Uterus (tissue), 4 donors: ENCODE measurements around the gene TSHZ2. TPM values are rescaled to one million over a fixed set of nuclear protein-coding genes. Genes with fewer than 3 reads are reported as not detected.
A peak's percentile ranks its signal among the peaks of the same experiment; 100 is the strongest.

ENCODE experiments used
- DNase-seq, 2 donors: peaks; one replicate each; pipeline ENCODE4 v3.0.0-alpha.2; 2019 to 2020
- H3K27ac ChIP-seq, 2 donors: fragments of 200-600 bp; sonication (generic); 1 replicate in 1 of 2; 2 replicates in 1 of 2; pipeline ENCODE4 v1.5.1; 2016 to 2018
- H3K27me3 ChIP-seq, 2 donors: fragments of 200-600 bp; sonication (generic); one replicate each; pipeline ENCODE4 v1.5.1; 2018 to 2019; ENCODE audit warnings: control low read depth in 1 of 2
- H3K36me3 ChIP-seq, 2 donors: fragments of 200-600 bp; sonication (generic); one replicate each; pipeline ENCODE4 v1.5.1; 2019; ENCODE audit warnings: control low read depth in 1 of 2
- H3K4me1 ChIP-seq, 2 donors: fragments of 200-600 bp; sonication (generic); one replicate each; pipeline ENCODE4 v1.5.1; 2018 to 2019; ENCODE audit warnings: control low read depth in 1 of 2
- H3K4me3 ChIP-seq, 2 donors: fragments of 200-600 bp; sonication (generic); 1 replicate in 1 of 2; 2 replicates in 1 of 2; pipeline ENCODE4 v1.5.1; 2018 to 2019; ENCODE audit warnings: mild to moderate bottlenecking in 1 of 2
- H3K9me3 ChIP-seq, 2 donors: fragments of 200-600 bp; sonication (generic); one replicate each; pipeline ENCODE4 v1.5.1; 2019; ENCODE audit warnings: control low read depth in 1 of 2
- CTCF ChIP-seq, 4 experiments: fragments of 200-600 bp in 2 of 4; fragments of 450-650 bp in 2 of 4; sonication (generic) in 2 of 4; IDR thresholded peaks; one replicate each; pipeline ENCODE4 v1.5.1; 2016 to 2019; ENCODE audit warnings: antibody characterized with exemption in 4 of 4, mild to moderate bottlenecking in 2 of 4, moderate library complexity in 1 of 4
- POLR2A ChIP-seq, 2 donors: fragments of 450-650 bp; IDR thresholded peaks; one replicate each; pipeline ENCODE4 v1.6.1; 2016; ENCODE audit warnings: antibody characterized with exemption in 2 of 2, mild to moderate bottlenecking in 1 of 2, moderate library complexity in 1 of 2
- intact Hi-C: fragments of 100-400 bp; cut with DNase I; formaldehyde crosslinking; loops from one replicate; pipeline ENCODE4 v1.15.1; 2023; ENCODE audit warnings: low total_unique reads
- total RNA-seq, 4 donors: library from RNA; depleted of rRNA in 3 of 4; stranded (reverse); fragments of >200 nt in 3 of 4; gene quantifications; one replicate each; pipeline versions ENCODE4 v1.1.0 to v1.2.4, GENCODE V29; 2014 to 2023
- donor health status: DM: yes; HTN: yes; CAD: no.

The TSHZ2 gene
- total RNA-seq, 4 donors from 2014 or later = 22.0 to 50.1 (median 33.1) TPM

- H3K4me3 ChIP-seq = no peak overlapping the region
- peak overlapping the region in 1 of 2 donors; percentile 54 for H3K27ac ChIP-seq
- DNase-seq = no peak
These were observed 76.2 kb downstream of the TSHZ2 start for GRCh38 chr20:53048387-53048786.

GRCh38 chr20:53050338-53050737, 78.2 kb downstream of the TSHZ2 start:
- Histone ChIP-seq H3K4me1 (no peaks in the 10 kb centered on the region), H3K27ac (no peak overlapping the region), H3K36me3 (no peaks in the 10 kb centered on the region), H3K27me3 (no peaks in the 10 kb centered on the region), H3K9me3 (no peaks in the 10 kb centered on the region), H3K4me3 (no peak overlapping the region)
- intact Hi-C loops = no loop called here
- no peak for TF ChIP-seq CTCF (IDR thresholded peaks at IDR 0.05)
- no peak for TF ChIP-seq POLR2A (IDR thresholded peaks at IDR 0.05)
- no peak for DNase-seq

More at GRCh38 chr20:53048387-53048786, 76.2 kb downstream of the TSHZ2 start:
- H3K27me3 ChIP-seq = no peaks in the 10 kb centered on the region
- intact Hi-C loops = no loop called here
- no peaks in the 10 kb centered on the region for H3K36me3 ChIP-seq
- H3K9me3 ChIP-seq = no peaks in the 10 kb centered on the region
- TF ChIP-seq POLR2A (IDR thresholded peaks at IDR 0.05) (no peak), CTCF (IDR thresholded peaks at IDR 0.05) (no peak)
- no peaks in the 10 kb centered on the region for H3K4me1 ChIP-seq

- H3K27me3 ChIP-seq = no peaks in the 10 kb centered on the region
- H3K36me3 ChIP-seq = no peaks in the 10 kb centered on the region
- no peak overlapping the region for H3K27ac ChIP-seq
- no peaks in the 10 kb centered on the region for H3K9me3 ChIP-seq
- no peak for DNase-seq
- TF ChIP-seq CTCF (IDR thresholded peaks at IDR 0.05) (no peak), POLR2A (IDR thresholded peaks at IDR 0.05) (no peak)
- intact Hi-C loops = no loop called here
- no peaks in the 10 kb centered on the region for H3K4me1 ChIP-seq
- no peak overlapping the region for H3K4me3 ChIP-seq
These were observed 80.2 kb downstream of the TSHZ2 start for GRCh38 chr20:53052380-53052779.

GRCh38 chr20:53053595-53053994, 81.4 kb downstream of the TSHZ2 start:
- intact Hi-C loops = no loop called here
- H3K4me1 ChIP-seq = no peaks in the 10 kb centered on the region
- H3K27me3 ChIP-seq = no peaks in the 10 kb centered on the region
- H3K27ac ChIP-seq = no peak overlapping the region
- H3K4me3 ChIP-seq = no peak overlapping the region
- H3K9me3 ChIP-seq = no peaks in the 10 kb centered on the region
- DNase-seq = no peak
- no peak for TF ChIP-seq POLR2A (IDR thresholded peaks at IDR 0.05)
- no peak for TF ChIP-seq CTCF (IDR thresholded peaks at IDR 0.05)
- no peaks in the 10 kb centered on the region for H3K36me3 ChIP-seq

- Histone ChIP-seq H3K4me3 (no peak overlapping the region), H3K36me3 (no peaks in the 10 kb centered on the region), H3K9me3 (no peaks in the 10 kb centered on the region), H3K27ac (no peak overlapping the region), H3K4me1 (no peaks in the 10 kb centered on the region), H3K27me3 (no peaks in the 10 kb centered on the region)
- TF ChIP-seq POLR2A (IDR thresholded peaks at IDR 0.05) (no peak), CTCF (IDR thresholded peaks at IDR 0.05) (no peak)
- DNase-seq = no peak
- intact Hi-C loops = no loop called here
These were observed 83.4 kb downstream of the TSHZ2 start for GRCh38 chr20:53055367-53056067.
